WTC11 (cell line): ENCODE results near the gene SYNDIG1. TPM values are rescaled to one million over a fixed set of nuclear protein-coding genes. Genes with fewer than 3 reads are reported as not detected.

Experiments
- ATAC-seq: fragments of 200-7000 bp; cut with Tn5 transposase; 2 replicates; pipeline ENCODE4 v1.10.0; 2021; ENCODE audit warnings: mild to moderate bottlenecking, moderate library complexity
- CTCF ChIA-PET: fragments of 300-600 bp; sonication (Branson Sonifier 250); formaldehyde crosslinking; loops from one replicate; lab custom pipeline; 2021; ENCODE audit warnings: antibody characterized with exemption; lab: Charles Lee
- POLR2A ChIA-PET: fragments of 350-600 bp; sonication (Branson Sonifier 250); formaldehyde crosslinking; loops from one replicate; lab custom pipeline; 2021; ENCODE audit warnings: antibody characterized with exemption; lab: Charles Lee
- DNase-seq: peaks from one replicate; pipeline ENCODE4 v3.0.0; 2021; ENCODE audit warnings: low spot score
- H3K27ac Mint-ChIP-seq: 2 replicates; pipeline ENCODE4 v1.8.0; 2021; ENCODE audit warnings: mixed read lengths
- H3K27me3 Mint-ChIP-seq: 2 replicates; pipeline ENCODE4 v1.8.0; 2021; ENCODE audit warnings: low read depth, mild to moderate bottlenecking, moderate library complexity, mixed read lengths
- H3K36me3 Mint-ChIP-seq: 2 replicates; pipeline ENCODE4 v1.8.0; 2021; ENCODE audit warnings: mixed read lengths
- H3K4me1 Mint-ChIP-seq: 2 replicates; pipeline ENCODE4 v1.8.0; 2022; ENCODE audit warnings: mixed read lengths
- H3K4me3 Mint-ChIP-seq: 2 replicates; pipeline ENCODE4 v1.8.0; 2021; ENCODE audit warnings: mild to moderate bottlenecking, moderate library complexity, mixed read lengths
- H3K9me3 Mint-ChIP-seq: 2 replicates; pipeline ENCODE4 v1.8.0; 2021; ENCODE audit warnings: mixed read lengths
- AFF4 ChIP-seq: sonication (generic); formaldehyde crosslinking; IDR thresholded peaks from 2 replicates; pipeline ENCODE4 v1.8.1; 2023; ENCODE audit warnings: mild to moderate bottlenecking, missing genetic modification reagents, borderline replicate concordance
- FOXK1 ChIP-seq: sonication (generic); formaldehyde crosslinking; IDR thresholded peaks from 2 replicates; pipeline ENCODE4 v1.8.0; 2022; ENCODE audit warnings: mild to moderate bottlenecking, moderate library complexity, missing genetic modification reagents
- FOXP4 ChIP-seq: sonication (generic); formaldehyde crosslinking; IDR thresholded peaks from 2 replicates; pipeline ENCODE4 v1.8.0; 2022; ENCODE audit warnings: mild to moderate bottlenecking, missing genetic modification reagents
- IRF1 ChIP-seq: sonication (generic); formaldehyde crosslinking; IDR thresholded peaks from 2 replicates; pipeline ENCODE4 v1.8.0; 2023; ENCODE audit warnings: missing genetic modification reagents
- IRF2 ChIP-seq: sonication (generic); formaldehyde crosslinking; IDR thresholded peaks from 2 replicates; pipeline ENCODE4 v1.8.0; 2022; ENCODE audit warnings: low read depth, missing genetic modification reagents, borderline replicate concordance
- NR1H2 ChIP-seq: sonication (generic); formaldehyde crosslinking; IDR thresholded peaks from 2 replicates; pipeline ENCODE4 v1.9.0; 2021; ENCODE audit warnings: mild to moderate bottlenecking, moderate library complexity, missing genetic modification reagents
- OVOL2 ChIP-seq: fragments of 250-450 bp; sonication (Bioruptor Pico); IDR thresholded peaks from 2 replicates; pipeline ENCODE4 v1.9.0; 2021; ENCODE audit warnings: mild to moderate bottlenecking, borderline replicate concordance
- RORB ChIP-seq: fragments of 250-450 bp; sonication (Bioruptor Pico); IDR thresholded peaks from 2 replicates; pipeline ENCODE4 v1.9.0; 2021; ENCODE audit warnings: mild to moderate bottlenecking
- TEAD4 ChIP-seq: sonication (generic); formaldehyde crosslinking; IDR thresholded peaks from 2 replicates; pipeline ENCODE4 v1.8.0; 2022; ENCODE audit warnings: mild to moderate bottlenecking, missing genetic modification reagents
- ZMAT4 ChIP-seq: fragments of 250-450 bp; sonication (Bioruptor Pico); IDR thresholded peaks from 2 replicates; pipeline ENCODE4 v1.9.0; 2021; ENCODE audit warnings: mild to moderate bottlenecking
- ZNF138 ChIP-seq: sonication (generic); formaldehyde crosslinking; conservative IDR thresholded peaks from 2 replicates; pipeline ENCODE4 v1.8.1; 2022; ENCODE audit warnings: mild to moderate bottlenecking, moderate library complexity, missing genetic modification reagents
- ZNF425 ChIP-seq: fragments of 250-450 bp; sonication (Bioruptor Pico); conservative IDR thresholded peaks from 2 replicates; pipeline ENCODE4 v1.9.0; 2021; ENCODE audit warnings: mild to moderate bottlenecking
- total RNA-seq: library from RNA; stranded (reverse); gene quantifications from 3 replicates; pipeline ENCODE4 v1.2.3, GENCODE V29; 2021
- TF ChIP-seq, protein P1 (sequence below): fragments of 250-450 bp; sonication (Bioruptor Pico); IDR thresholded peaks from 2 replicates; pipeline ENCODE4 v1.9.0; 2021; ENCODE audit warnings: moderate library complexity, mild to moderate bottlenecking, inconsistent platforms, borderline replicate concordance
- TF ChIP-seq, protein P2 (sequence below): fragments of 250-450 bp; sonication (Bioruptor Pico); IDR thresholded peaks from 2 replicates; pipeline ENCODE4 v1.9.0; 2021; ENCODE audit warnings: mild to moderate bottlenecking, borderline replicate concordance
- TF ChIP-seq, protein P3 (sequence below): sonication (generic); formaldehyde crosslinking; IDR thresholded peaks from 2 replicates; pipeline ENCODE4 v1.8.1; 2023; ENCODE audit warnings: mild to moderate bottlenecking, missing genetic modification reagents

SYNDIG1 gene
- total RNA-seq, 1 experiment from 2014 or later: 6.4 TPM

- TF ChIP-seq FOXP4 (CRISPR knock-in tag): no peak
Measured at GRCh38 chr20:24674921-24675605, 205.6 kb downstream of the SYNDIG1 start (continued).

- H3K27ac Mint-ChIP-seq: no peak overlapping the region
- POLR2A ChIA-PET: no interaction called here
- no peaks in the 10 kb centered on the region for H3K36me3 Mint-ChIP-seq
- H3K9me3 Mint-ChIP-seq: no peaks in the 10 kb centered on the region
- DNase-seq (no peak), ATAC-seq (no peak)
- TF ChIP-seq ZMAT4: no peak
- TF ChIP-seq FOXK1 (CRISPR knock-in tag): no peak
- TF ChIP-seq AFF4 (CRISPR knock-in tag): no peak
- TF ChIP-seq IRF1 (CRISPR knock-in tag): no peak
- TF ChIP-seq, protein P1, sequence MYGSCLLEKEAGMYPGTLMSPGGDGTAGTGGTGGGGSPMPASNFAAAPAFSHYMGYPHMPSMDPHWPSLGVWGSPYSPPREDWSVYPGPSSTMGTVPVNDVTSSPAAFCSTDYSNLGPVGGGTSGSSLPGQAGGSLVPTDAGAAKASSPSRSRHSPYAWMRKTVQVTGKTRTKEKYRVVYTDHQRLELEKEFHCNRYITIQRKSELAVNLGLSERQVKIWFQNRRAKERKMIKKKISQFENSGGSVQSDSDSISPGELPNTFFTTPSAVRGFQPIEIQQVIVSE: no peak
- no peak for TF ChIP-seq TEAD4 (CRISPR knock-in tag)
- TF ChIP-seq IRF2 (CRISPR knock-in tag): no peak
- TF ChIP-seq, protein P2, sequence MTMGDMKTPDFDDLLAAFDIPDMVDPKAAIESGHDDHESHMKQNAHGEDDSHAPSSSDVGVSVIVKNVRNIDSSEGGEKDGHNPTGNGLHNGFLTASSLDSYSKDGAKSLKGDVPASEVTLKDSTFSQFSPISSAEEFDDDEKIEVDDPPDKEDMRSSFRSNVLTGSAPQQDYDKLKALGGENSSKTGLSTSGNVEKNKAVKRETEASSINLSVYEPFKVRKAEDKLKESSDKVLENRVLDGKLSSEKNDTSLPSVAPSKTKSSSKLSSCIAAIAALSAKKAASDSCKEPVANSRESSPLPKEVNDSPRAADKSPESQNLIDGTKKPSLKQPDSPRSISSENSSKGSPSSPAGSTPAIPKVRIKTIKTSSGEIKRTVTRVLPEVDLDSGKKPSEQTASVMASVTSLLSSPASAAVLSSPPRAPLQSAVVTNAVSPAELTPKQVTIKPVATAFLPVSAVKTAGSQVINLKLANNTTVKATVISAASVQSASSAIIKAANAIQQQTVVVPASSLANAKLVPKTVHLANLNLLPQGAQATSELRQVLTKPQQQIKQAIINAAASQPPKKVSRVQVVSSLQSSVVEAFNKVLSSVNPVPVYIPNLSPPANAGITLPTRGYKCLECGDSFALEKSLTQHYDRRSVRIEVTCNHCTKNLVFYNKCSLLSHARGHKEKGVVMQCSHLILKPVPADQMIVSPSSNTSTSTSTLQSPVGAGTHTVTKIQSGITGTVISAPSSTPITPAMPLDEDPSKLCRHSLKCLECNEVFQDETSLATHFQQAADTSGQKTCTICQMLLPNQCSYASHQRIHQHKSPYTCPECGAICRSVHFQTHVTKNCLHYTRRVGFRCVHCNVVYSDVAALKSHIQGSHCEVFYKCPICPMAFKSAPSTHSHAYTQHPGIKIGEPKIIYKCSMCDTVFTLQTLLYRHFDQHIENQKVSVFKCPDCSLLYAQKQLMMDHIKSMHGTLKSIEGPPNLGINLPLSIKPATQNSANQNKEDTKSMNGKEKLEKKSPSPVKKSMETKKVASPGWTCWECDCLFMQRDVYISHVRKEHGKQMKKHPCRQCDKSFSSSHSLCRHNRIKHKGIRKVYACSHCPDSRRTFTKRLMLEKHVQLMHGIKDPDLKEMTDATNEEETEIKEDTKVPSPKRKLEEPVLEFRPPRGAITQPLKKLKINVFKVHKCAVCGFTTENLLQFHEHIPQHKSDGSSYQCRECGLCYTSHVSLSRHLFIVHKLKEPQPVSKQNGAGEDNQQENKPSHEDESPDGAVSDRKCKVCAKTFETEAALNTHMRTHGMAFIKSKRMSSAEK (CRISPR knock-in tag): no peak
- TF ChIP-seq ZNF425: no peak
- TF ChIP-seq NR1H2: no peak
- no peak for TF ChIP-seq OVOL2 (CRISPR knock-in tag)
- TF ChIP-seq RORB (CRISPR knock-in tag): no peak
- TF ChIP-seq, protein P3, sequence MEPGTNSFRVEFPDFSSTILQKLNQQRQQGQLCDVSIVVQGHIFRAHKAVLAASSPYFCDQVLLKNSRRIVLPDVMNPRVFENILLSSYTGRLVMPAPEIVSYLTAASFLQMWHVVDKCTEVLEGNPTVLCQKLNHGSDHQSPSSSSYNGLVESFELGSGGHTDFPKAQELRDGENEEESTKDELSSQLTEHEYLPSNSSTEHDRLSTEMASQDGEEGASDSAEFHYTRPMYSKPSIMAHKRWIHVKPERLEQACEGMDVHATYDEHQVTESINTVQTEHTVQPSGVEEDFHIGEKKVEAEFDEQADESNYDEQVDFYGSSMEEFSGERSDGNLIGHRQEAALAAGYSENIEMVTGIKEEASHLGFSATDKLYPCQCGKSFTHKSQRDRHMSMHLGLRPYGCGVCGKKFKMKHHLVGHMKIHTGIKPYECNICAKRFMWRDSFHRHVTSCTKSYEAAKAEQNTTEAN (CRISPR knock-in tag): no peak
- TF ChIP-seq ZNF138 (CRISPR knock-in tag): no peak
- no peaks in the 10 kb centered on the region for H3K4me1 Mint-ChIP-seq
- no peaks in the 10 kb centered on the region for H3K27me3 Mint-ChIP-seq
- no peak overlapping the region for H3K4me3 Mint-ChIP-seq
- CTCF ChIA-PET: no interaction called here
Measured at GRCh38 chr20:24675651-24676352, 206.4 kb downstream of the SYNDIG1 start.
